ENCODE measurements around the gene ROR1. TPM values are rescaled to one million over a fixed set of nuclear protein-coding genes. Genes with fewer than 3 reads are reported as not detected.

The ROR1 gene
- total RNA-seq, 4 donors from 2014 or later: 8.8 to 30.4 (median 14.1) TPM

- ATAC-seq (ENCODE audit: low FRiP score): peak; percentile 67
- no peak for TF ChIP-seq CTCF (IDR thresholded peaks at IDR 0.05)
- no peak for DNase-seq (ENCODE audit: low spot score)
These were observed 1.0 kb downstream of the ROR1 start for GRCh38 chr1:63774617-63775417.

- DNase-seq (ENCODE audit: low spot score): no peak
- ATAC-seq (ENCODE audit: low FRiP score): no peak
- TF ChIP-seq CTCF (IDR thresholded peaks at IDR 0.05): no peak
These were observed 1.8 kb downstream of the ROR1 start for GRCh38 chr1:63775418-63776127.

- ATAC-seq (ENCODE audit: low FRiP score) (no peak), DNase-seq (ENCODE audit: low spot score) (no peak)
- TF ChIP-seq CTCF (IDR thresholded peaks at IDR 0.05): no peak
These were observed 3.5 kb downstream of the ROR1 start for GRCh38 chr1:63777286-63777685.

- DNase-seq (ENCODE audit: low spot score) (no peak), ATAC-seq (ENCODE audit: low FRiP score) (no peak)
- no peak for TF ChIP-seq CTCF (IDR thresholded peaks at IDR 0.05)
These were observed 4.4 kb downstream of the ROR1 start for GRCh38 chr1:63777965-63778880.

GRCh38 chr1:63779338-63780211 is 5.8 kb downstream of the ROR1 start:
- ATAC-seq (ENCODE audit: low FRiP score): no peak
- no peak for DNase-seq (ENCODE audit: low spot score)
- TF ChIP-seq CTCF (IDR thresholded peaks at IDR 0.05): no peak

GRCh38 chr1:63780565-63780964 is 6.7 kb downstream of the ROR1 start:
- DNase-seq (ENCODE audit: low spot score): no peak
- no peak for TF ChIP-seq CTCF (IDR thresholded peaks at IDR 0.05)

More at GRCh38 chr1:63780565-63780964, 6.7 kb downstream of the ROR1 start:
- ATAC-seq (ENCODE audit: low FRiP score): no peak

Measured in omental fat pad (tissue), 4 donors.